ENCODE measurements around the gene UAP1L1. TPM values are rescaled to one million over a fixed set of nuclear protein-coding genes. Genes with fewer than 3 reads are reported as not detected.
A peak's percentile ranks its signal among the peaks of the same experiment; 100 is the strongest.

UAP1L1 gene
- total RNA-seq, 4 donors from 2014 or later, result 9.3 to 15.7 (median 12.4) TPM

GRCh38 chr9:137064027-137064879 lies 13.1 kb upstream of the UAP1L1 start:
- no peaks in the 10 kb centered on the region for H3K27me3 ChIP-seq

GRCh38 chr9:137064880-137065164 lies 12.5 kb upstream of the UAP1L1 start:
- intact Hi-C loops (cut with DNase I), result loop anchor here (5.0 kb wide), 1 partner anchor 278 kb away; no protein-coding TSS in a partner anchor
- WGBS, 2 donors, result 90 to 96% methylated on average over 6 to 9 of the region's 12 CpGs
- no peak for TF ChIP-seq CTCF (IDR thresholded peaks at IDR 0.05)
- TF ChIP-seq POLR2A (IDR thresholded peaks at IDR 0.05), result no peak
- H3K4me3 ChIP-seq (replicated peaks in 1 of 3), result no peak overlapping the region
- no peak overlapping the region for H3K27ac ChIP-seq
- no peaks in the 10 kb centered on the region for H3K27me3 ChIP-seq
- DNase-seq, result no peak
- H3K9me3 ChIP-seq, result no peaks in the 10 kb centered on the region
- H3K4me1 ChIP-seq, result peaks cover 0 to 6% of the 10 kb centered on the region in 2 donors
- H3K36me3 ChIP-seq, result no peaks in the 10 kb centered on the region

More at GRCh38 chr9:137064027-137064879, 13.1 kb upstream of the UAP1L1 start:
- H3K4me1 ChIP-seq, result no peaks in the 10 kb centered on the region
- TF ChIP-seq CTCF (IDR thresholded peaks at IDR 0.05), result peak; percentile 83 to 99 (median 90)
- TF ChIP-seq POLR2A (IDR thresholded peaks at IDR 0.05), result no peak
- H3K36me3 ChIP-seq, result no peaks in the 10 kb centered on the region
- peak; percentile 56 for DNase-seq
- WGBS, 2 donors, result 73 to 94% methylated on average over 11 to 24 of the region's 55 CpGs
- no peaks in the 10 kb centered on the region for H3K9me3 ChIP-seq
- no peak overlapping the region for H3K4me3 ChIP-seq (replicated peaks in 1 of 3)
- H3K27ac ChIP-seq, result no peak overlapping the region
- intact Hi-C loops (cut with DNase I), result no loop called here

GRCh38 chr9:137065336-137065967 lies 11.9 kb upstream of the UAP1L1 start:
- WGBS, 2 donors, result 94 to 95% methylated on average over 21 of the region's 23 CpGs
- DNase-seq, result no peak
- no peaks in the 10 kb centered on the region for H3K27me3 ChIP-seq

GRCh38 chr9:137066096-137066861 lies 11.0 kb upstream of the UAP1L1 start:
- Histone ChIP-seq H3K27ac (no peak overlapping the region), H3K36me3 (no peaks in the 10 kb centered on the region), H3K4me3 (replicated peaks in 1 of 3) (no peak overlapping the region), H3K27me3 (no peaks in the 10 kb centered on the region), H3K4me1 (peaks cover 6 to 13% of the 10 kb centered on the region in 2 donors), H3K9me3 (no peaks in the 10 kb centered on the region)
- intact Hi-C loops (cut with DNase I), result loop anchor here (5.0 kb wide), 1 partner anchor 279 kb away; no protein-coding TSS in a partner anchor
- TF ChIP-seq POLR2A (IDR thresholded peaks at IDR 0.05) (no peak), CTCF (IDR thresholded peaks at IDR 0.05) (no peak)
- DNase-seq, result no peak
- 94% methylated on average over 13 to 19 of the region's 26 CpGs for WGBS, 2 donors

More at GRCh38 chr9:137065336-137065967, 11.9 kb upstream of the UAP1L1 start:
- Histone ChIP-seq H3K36me3 (no peaks in the 10 kb centered on the region), H3K27ac (no peak overlapping the region), H3K9me3 (no peaks in the 10 kb centered on the region), H3K4me1 (peaks cover 0 to 6% of the 10 kb centered on the region in 2 donors), H3K4me3 (replicated peaks in 1 of 3) (no peak overlapping the region)
- TF ChIP-seq POLR2A (IDR thresholded peaks at IDR 0.05), result no peak
- no peak for TF ChIP-seq CTCF (IDR thresholded peaks at IDR 0.05)
- intact Hi-C loops (cut with DNase I), result loop anchor here (5.0 kb wide), 1 partner anchor 278 kb away; no protein-coding TSS in a partner anchor
